HCT116 (cell line): Measurements from ENCODE around the gene ISX. TPM values are rescaled to one million over a fixed set of nuclear protein-coding genes. Genes with fewer than 3 reads are reported as not detected.

Experiments
- ATAC-seq: fragments of 200-7000 bp; cut with Tn5 transposase; 2 replicates; pipeline ENCODE4 v1.9.1; 2020; ENCODE audit warnings: mild to moderate bottlenecking, moderate library complexity
- BruUV-seq: library from RNA; stranded (reverse); fragments of 400-500 nt; replicated peaks from 2 replicates; lab custom pipeline; 2021; lab: Mats Ljungman, UMichigan
- CTCF ChIA-PET: fragments of 300-600 bp; sonication (Branson Sonifier 250); formaldehyde crosslinking; loops from one replicate; lab custom pipeline; 2021; ENCODE audit warnings: antibody characterized with exemption; lab: Charles Lee
- POLR2A ChIA-PET: fragments of 300-600, 350-600 bp; sonication (Branson Sonifier 250); formaldehyde crosslinking; loops from one replicate; lab custom pipeline; 2021; ENCODE audit warnings: antibody characterized with exemption; lab: Charles Lee
- RAD21 ChIA-PET, 2 experiments: fragments of 300-600 bp; sonication (Branson Sonifier 250); formaldehyde crosslinking; loops; one replicate each; lab custom pipeline; 2023; ENCODE audit warnings: low total read pairs in 2 of 2; ENCODE audit not compliant: uncharacterized antibody in 2 of 2, unreplicated experiment in 2 of 2, low non-redundant PET in 1 of 2; lab: Charles Lee
- DNase-seq: peaks from one replicate; pipeline ENCODE4 v3.0.0-alpha.2; 2010; ENCODE audit warnings: low read depth, low spot score
- H2AFZ ChIP-seq: fragments of 200-600 bp; shearing (Covaris generic), sonication (generic); 2 replicates; pipeline ENCODE4 v1.6.1; 2017; ENCODE audit warnings: low read depth, mixed run types, mixed read lengths, antibody characterized with exemption, low read length; ENCODE audit not compliant: poor library complexity, severe bottlenecking
- H3K27ac ChIP-seq: 2 replicates; pipeline ENCODE4 v1.5.1; 2012; ENCODE audit warnings: low read depth, low read length
- H3K27me3 ChIP-seq: fragments of 200-600 bp; sonication (generic); 2 replicates; pipeline ENCODE4 v1.6.1; 2016; ENCODE audit warnings: mixed run types, low read length, mixed read lengths; ENCODE audit not compliant: insufficient read depth
- H3K36me3 ChIP-seq, 2 experiments: fragments of 200-500 bp in 1 of 2; fragments of 200-600 bp in 1 of 2; sonication (Bioruptor generic) in 1 of 2; sonication (generic) in 1 of 2; 2 replicates each; pipeline versions ENCODE4 v1.5.1 to v1.6.1; 2014 to 2016; ENCODE audit warnings: low read length in 2 of 2, inconsistent platforms in 1 of 2, mixed read lengths in 1 of 2, mixed run types in 1 of 2; ENCODE audit not compliant: insufficient read depth in 2 of 2, control insufficient read depth in 1 of 2
- H3K4me1 ChIP-seq, 2 experiments: fragments of 200-600 bp in 1 of 2; sonication (generic) in 1 of 2; 2 replicates each; pipeline versions ENCODE4 v1.5.1 to v1.6.1; 2012 to 2017; ENCODE audit warnings: low read length in 2 of 2, inconsistent platforms in 1 of 2, mild to moderate bottlenecking in 1 of 2, mixed read lengths in 1 of 2, mixed run types in 1 of 2, moderate library complexity in 1 of 2; ENCODE audit not compliant: insufficient read depth in 2 of 2, control insufficient read depth in 1 of 2
- H3K4me2 ChIP-seq: fragments of 200-600 bp; sonication (generic); 2 replicates; pipeline ENCODE4 v1.6.1; 2017; ENCODE audit warnings: mixed run types, low read length, mixed read lengths
- H3K4me3 ChIP-seq, 2 experiments: fragments of 200-600 bp in 1 of 2; sonication (generic) in 1 of 2; replicated peaks in 1 of 2; 2 replicates each; pipeline ENCODE4 v1.5.1; 2011 to 2016; ENCODE audit warnings: low read length in 2 of 2, control low read depth in 1 of 2, low read depth in 1 of 2, mild to moderate bottlenecking in 1 of 2, mixed read lengths in 1 of 2, mixed run types in 1 of 2
- H3K79me2 ChIP-seq: fragments of 200-600 bp; sonication (generic); 2 replicates; pipeline ENCODE4 v1.6.1; 2017; ENCODE audit warnings: mild to moderate bottlenecking, mixed run types, low read length, moderate library complexity, mixed read lengths; ENCODE audit not compliant: insufficient read depth
- H3K9ac ChIP-seq: fragments of 200-600 bp; sonication (generic); 2 replicates; pipeline ENCODE4 v1.6.1; 2016; ENCODE audit warnings: low read length, mixed read lengths
- H3K9me2 ChIP-seq: fragments of 200-600 bp; sonication (generic), shearing (Covaris generic); 2 replicates; pipeline ENCODE4 v1.6.1; 2017; ENCODE audit warnings: mixed run types, mild to moderate bottlenecking, moderate library complexity; ENCODE audit not compliant: insufficient read depth
- H3K9me3 ChIP-seq, 2 experiments: fragments of 200-500 bp in 1 of 2; fragments of 200-600 bp in 1 of 2; sonication (Bioruptor generic) in 1 of 2; sonication (generic) in 1 of 2; 2 replicates each; pipeline ENCODE4 v1.6.1; 2014 to 2017; ENCODE audit warnings: low read length in 2 of 2, mixed read lengths in 2 of 2, inconsistent platforms in 1 of 2, low read depth in 1 of 2, mild to moderate bottlenecking in 1 of 2, mixed run types in 1 of 2, moderate library complexity in 1 of 2; ENCODE audit not compliant: control insufficient read depth in 1 of 2, insufficient read depth in 1 of 2
- H4K20me1 ChIP-seq: fragments of 200-600 bp; sonication (generic), shearing (Covaris generic); 2 replicates; pipeline ENCODE4 v1.6.1; 2017; ENCODE audit warnings: mixed run types, mild to moderate bottlenecking, moderate library complexity; ENCODE audit not compliant: insufficient read depth
- CEBPB ChIP-seq: IDR thresholded peaks from 2 replicates; pipeline ENCODE4 v1.6.1; 2012; ENCODE audit warnings: low read depth
- EGR1 ChIP-seq: IDR thresholded peaks from 2 replicates; pipeline ENCODE4 v1.6.1; 2012; ENCODE audit warnings: low read depth
- ELF1 ChIP-seq: IDR thresholded peaks from 2 replicates; pipeline ENCODE4 v1.6.1; 2012; ENCODE audit warnings: low read depth, borderline replicate concordance
- EZH2 ChIP-seq: fragments of 200-600 bp; sonication (generic); IDR thresholded peaks from 2 replicates; pipeline ENCODE4 v1.6.1; 2017; ENCODE audit warnings: antibody characterized with exemption, mixed run types
- EZH2phosphoT487 ChIP-seq: fragments of 200-600 bp; IDR thresholded peaks from 2 replicates; pipeline ENCODE4 v1.6.1; 2018; ENCODE audit warnings: antibody characterized with exemption, borderline replicate concordance
- JUND ChIP-seq: IDR thresholded peaks from 2 replicates; pipeline ENCODE4 v1.6.1; 2012
- POLR2A ChIP-seq: IDR thresholded peaks from 2 replicates; pipeline ENCODE4 v1.7.0; 2011; ENCODE audit warnings: borderline replicate concordance; ENCODE audit not compliant: insufficient read depth, insufficient read length; ENCODE audit errors: extremely low read depth
- SIN3A ChIP-seq: IDR thresholded peaks from 2 replicates; pipeline ENCODE4 v1.6.1; 2012; ENCODE audit warnings: low read depth
- SP1 ChIP-seq: IDR thresholded peaks from 2 replicates; pipeline ENCODE4 v1.6.1; 2012; ENCODE audit warnings: low read depth
- ZFX ChIP-seq: fragments of 450-650 bp; IDR thresholded peaks from 2 replicates; pipeline ENCODE4 v1.6.1; 2017
- ZNF274 ChIP-seq: fragments of 200-500 bp; sonication (Bioruptor generic); IDR thresholded peaks from 2 replicates; pipeline ENCODE4 v1.6.1; 2014; ENCODE audit warnings: mild to moderate bottlenecking, low read depth, low read length, inconsistent platforms
- intact Hi-C: fragments of 100-400 bp; cut with micrococcal nuclease; formaldehyde crosslinking; loops from 2 replicates; pipeline ENCODE4 v1.10.0; 2022
- total RNA-seq: library from RNA; stranded (reverse); gene quantifications from one replicate; pipeline ENCODE4 v1.2.1, GENCODE V29; 2021; ENCODE audit not compliant: unreplicated experiment
- TF ChIP-seq, protein P1 (sequence below): IDR thresholded peaks from 2 replicates; pipeline ENCODE4 v1.6.1; 2012
- TF ChIP-seq, protein P2 (sequence below): IDR thresholded peaks from 2 replicates; pipeline ENCODE4 v1.6.1; 2011; ENCODE audit warnings: mild to moderate bottlenecking, low read length, moderate library complexity; ENCODE audit not compliant: insufficient replicate concordance; ENCODE audit errors: extremely low read depth
- TF ChIP-seq, protein P3 (sequence below), 3 experiments: fragments of 200-600 bp in 1 of 3; sonication (generic) in 1 of 3; IDR thresholded peaks in 2 of 3; conservative IDR thresholded peaks in 1 of 3; 2 replicates each; pipeline ENCODE4 v1.5.1; 2012 to 2017; ENCODE audit warnings: low read depth in 2 of 3, low read length in 2 of 3, antibody characterized with exemption in 1 of 3, borderline replicate concordance in 1 of 3, control low read depth in 1 of 3, mild to moderate bottlenecking in 1 of 3, mixed read lengths in 1 of 3, mixed run types in 1 of 3, moderate library complexity in 1 of 3; ENCODE audit not compliant: insufficient read depth in 1 of 3
- TF ChIP-seq, protein P4 (sequence below): IDR thresholded peaks from 2 replicates; pipeline ENCODE4 v1.6.1; 2012

The ISX gene
- total RNA-seq, 1 experiment from 2014 or later = not detected

DNA sequence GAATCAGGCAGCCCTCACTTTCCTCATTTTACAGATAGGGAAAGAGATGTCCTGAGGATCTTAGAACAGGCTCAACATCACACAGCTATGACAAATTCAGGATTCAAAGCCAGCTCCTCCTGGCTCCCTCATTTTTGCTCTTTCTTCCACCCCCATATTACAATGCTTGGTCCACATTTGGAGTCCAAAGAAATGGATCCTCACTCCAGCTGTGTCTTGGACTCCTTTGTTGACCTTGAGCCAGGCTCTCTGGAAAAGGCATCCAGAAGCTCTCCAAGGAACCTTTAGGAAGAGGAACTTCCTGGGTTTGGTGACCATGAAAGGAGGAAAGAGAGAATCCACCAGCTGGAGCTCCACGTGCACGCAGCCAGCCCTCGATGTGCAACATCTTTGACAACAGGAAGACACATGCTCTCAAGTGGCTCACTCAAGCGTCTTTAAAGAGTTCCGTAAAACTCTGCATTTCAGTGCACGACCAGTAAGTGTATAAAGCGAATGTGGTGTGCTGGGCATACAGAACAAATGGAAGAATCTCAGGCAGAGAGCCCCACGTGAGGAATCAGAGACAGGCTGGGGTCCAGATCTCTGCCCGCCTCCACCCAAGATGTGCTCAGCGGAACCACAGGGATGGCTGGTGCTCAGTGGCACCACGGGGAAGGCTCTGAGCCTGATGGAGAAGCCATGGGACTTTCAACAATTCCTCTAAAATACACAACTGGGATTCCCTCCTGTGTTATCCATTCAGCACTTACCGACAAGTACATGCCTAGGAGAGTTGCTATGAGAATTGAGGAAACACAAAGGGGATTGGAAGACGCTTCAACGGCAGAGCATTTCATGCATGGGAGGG is 48.4 kb downstream of the ISX start:
- Histone ChIP-seq H2AFZ (no peak overlapping the region), H3K4me1 (no peaks in the 10 kb centered on the region), H3K27me3 (no peaks in the 10 kb centered on the region), H3K9me3 (no peaks in the 10 kb centered on the region), H3K36me3 (no peaks in the 10 kb centered on the region), H3K79me2 (no peaks in the 10 kb centered on the region), H3K9ac (no peak overlapping the region), H3K27ac (no peak overlapping the region), H3K4me2 (no peak overlapping the region), H4K20me1 (no peaks in the 10 kb centered on the region), H3K9me2 (no peaks in the 10 kb centered on the region), H3K4me3 (no peak overlapping the region)
- ChIA-PET POLR2A (no interaction called here), RAD21 (no interaction called here), CTCF (interaction anchor here (1.0 kb wide), 1 partner anchor 42 kb away, joined by 3 read pairs; no protein-coding TSS in a partner anchor)
- TF ChIP-seq, protein P1, sequence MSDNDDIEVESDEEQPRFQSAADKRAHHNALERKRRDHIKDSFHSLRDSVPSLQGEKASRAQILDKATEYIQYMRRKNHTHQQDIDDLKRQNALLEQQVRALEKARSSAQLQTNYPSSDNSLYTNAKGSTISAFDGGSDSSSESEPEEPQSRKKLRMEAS = no peak
- no peak for TF ChIP-seq JUND
- TF ChIP-seq EZH2 = no peak
- TF ChIP-seq, protein P2, sequence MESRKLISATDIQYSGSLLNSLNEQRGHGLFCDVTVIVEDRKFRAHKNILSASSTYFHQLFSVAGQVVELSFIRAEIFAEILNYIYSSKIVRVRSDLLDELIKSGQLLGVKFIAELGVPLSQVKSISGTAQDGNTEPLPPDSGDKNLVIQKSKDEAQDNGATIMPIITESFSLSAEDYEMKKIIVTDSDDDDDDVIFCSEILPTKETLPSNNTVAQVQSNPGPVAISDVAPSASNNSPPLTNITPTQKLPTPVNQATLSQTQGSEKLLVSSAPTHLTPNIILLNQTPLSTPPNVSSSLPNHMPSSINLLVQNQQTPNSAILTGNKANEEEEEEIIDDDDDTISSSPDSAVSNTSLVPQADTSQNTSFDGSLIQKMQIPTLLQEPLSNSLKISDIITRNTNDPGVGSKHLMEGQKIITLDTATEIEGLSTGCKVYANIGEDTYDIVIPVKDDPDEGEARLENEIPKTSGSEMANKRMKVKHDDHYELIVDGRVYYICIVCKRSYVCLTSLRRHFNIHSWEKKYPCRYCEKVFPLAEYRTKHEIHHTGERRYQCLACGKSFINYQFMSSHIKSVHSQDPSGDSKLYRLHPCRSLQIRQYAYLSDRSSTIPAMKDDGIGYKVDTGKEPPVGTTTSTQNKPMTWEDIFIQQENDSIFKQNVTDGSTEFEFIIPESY = no peak
- TF ChIP-seq, protein P3, sequence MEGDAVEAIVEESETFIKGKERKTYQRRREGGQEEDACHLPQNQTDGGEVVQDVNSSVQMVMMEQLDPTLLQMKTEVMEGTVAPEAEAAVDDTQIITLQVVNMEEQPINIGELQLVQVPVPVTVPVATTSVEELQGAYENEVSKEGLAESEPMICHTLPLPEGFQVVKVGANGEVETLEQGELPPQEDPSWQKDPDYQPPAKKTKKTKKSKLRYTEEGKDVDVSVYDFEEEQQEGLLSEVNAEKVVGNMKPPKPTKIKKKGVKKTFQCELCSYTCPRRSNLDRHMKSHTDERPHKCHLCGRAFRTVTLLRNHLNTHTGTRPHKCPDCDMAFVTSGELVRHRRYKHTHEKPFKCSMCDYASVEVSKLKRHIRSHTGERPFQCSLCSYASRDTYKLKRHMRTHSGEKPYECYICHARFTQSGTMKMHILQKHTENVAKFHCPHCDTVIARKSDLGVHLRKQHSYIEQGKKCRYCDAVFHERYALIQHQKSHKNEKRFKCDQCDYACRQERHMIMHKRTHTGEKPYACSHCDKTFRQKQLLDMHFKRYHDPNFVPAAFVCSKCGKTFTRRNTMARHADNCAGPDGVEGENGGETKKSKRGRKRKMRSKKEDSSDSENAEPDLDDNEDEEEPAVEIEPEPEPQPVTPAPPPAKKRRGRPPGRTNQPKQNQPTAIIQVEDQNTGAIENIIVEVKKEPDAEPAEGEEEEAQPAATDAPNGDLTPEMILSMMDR (IDR thresholded peaks at IDR 0.05 in 2 of 3, conservative IDR thresholded peaks at IDR 0.05 in 1 of 3; ENCODE audit: borderline replicate concordance in 1 of 3, insufficient read depth in 1 of 3, low read depth in 2 of 3, low read length in 2 of 3) = no peak
- TF ChIP-seq ZNF274 = no peak
- TF ChIP-seq, protein P4, sequence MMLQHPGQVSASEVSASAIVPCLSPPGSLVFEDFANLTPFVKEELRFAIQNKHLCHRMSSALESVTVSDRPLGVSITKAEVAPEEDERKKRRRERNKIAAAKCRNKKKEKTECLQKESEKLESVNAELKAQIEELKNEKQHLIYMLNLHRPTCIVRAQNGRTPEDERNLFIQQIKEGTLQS = no peak
- TF ChIP-seq ELF1 = no peak
- TF ChIP-seq EZH2phosphoT487 = no peak
- no peak for TF ChIP-seq ZFX
- no peak for TF ChIP-seq POLR2A
- no peak for TF ChIP-seq SP1
- TF ChIP-seq CEBPB = no peak
- TF ChIP-seq SIN3A = no peak
- TF ChIP-seq EGR1 = no peak
- intact Hi-C loops = no loop called here
- DNase-seq (no peak), ATAC-seq (no peak)
- BruUV-seq = no TSS peak
